MG63 (cell line): Measurements from ENCODE around the gene OXSR1. TPM values are rescaled to one million over a fixed set of nuclear protein-coding genes. Genes with fewer than 3 reads are reported as not detected.

Experiments used
- DNase-seq: peaks from one replicate; pipeline ENCODE4 v3.0.0-alpha.2; 2020
- H3K27me3 ChIP-seq: fragments of 250-450 bp; sonication (Bioruptor Pico); 2 replicates; pipeline ENCODE4 v1.5.1; 2020; ENCODE audit warnings: mild to moderate bottlenecking, moderate library complexity
- H3K36me3 ChIP-seq: fragments of 250-450 bp; sonication (Bioruptor Pico); 2 replicates; pipeline ENCODE4 v1.5.1; 2020; ENCODE audit warnings: mild to moderate bottlenecking, moderate library complexity
- H3K4me3 ChIP-seq: fragments of 250-450 bp; sonication (Bioruptor Pico); 2 replicates; pipeline ENCODE4 v1.5.1; 2020; ENCODE audit warnings: mild to moderate bottlenecking, moderate library complexity
- H3K9me3 ChIP-seq: fragments of 250-450 bp; sonication (Bioruptor Pico); 2 replicates; pipeline ENCODE4 v1.5.1; 2020; ENCODE audit warnings: mild to moderate bottlenecking, moderate library complexity
- total RNA-seq: library from RNA; depleted of rRNA; stranded (reverse); fragments of >200 nt; shearing (Covaris generic); gene quantifications from 2 replicates; pipeline ENCODE4 v1.2.3, GENCODE V29; 2014; ENCODE audit warnings: low replicate concordance

Gene OXSR1
- total RNA-seq, 1 experiment from 2014 or later: 20.3 TPM

DNA sequence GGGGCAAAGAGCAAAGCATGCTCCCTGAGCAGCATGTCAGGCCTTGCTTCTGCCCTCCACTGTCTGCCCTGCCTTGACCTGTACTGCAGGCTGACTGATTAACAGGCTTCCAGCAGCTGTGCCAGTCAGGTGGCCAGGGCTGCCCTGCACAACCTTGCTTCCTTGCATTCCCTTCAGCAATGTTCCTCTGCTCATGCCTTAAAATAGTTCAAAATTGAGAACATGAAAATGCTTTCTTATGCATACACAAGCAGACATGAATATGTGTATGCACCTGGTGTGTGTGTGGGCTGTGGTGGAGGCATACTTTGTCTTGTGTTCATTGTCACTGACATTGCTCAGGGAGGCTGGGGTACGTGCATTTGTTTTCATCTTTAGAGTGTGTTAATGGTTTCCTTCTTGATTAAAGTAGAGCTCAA lies 99.0 kb downstream of the OXSR1 start:
- Histone ChIP-seq H3K9me3 (no peaks in the 10 kb centered on the region), H3K36me3 (no peaks in the 10 kb centered on the region), H3K4me3 (no peak overlapping the region), H3K27me3 (no peaks in the 10 kb centered on the region)
- no peak for DNase-seq

DNA sequence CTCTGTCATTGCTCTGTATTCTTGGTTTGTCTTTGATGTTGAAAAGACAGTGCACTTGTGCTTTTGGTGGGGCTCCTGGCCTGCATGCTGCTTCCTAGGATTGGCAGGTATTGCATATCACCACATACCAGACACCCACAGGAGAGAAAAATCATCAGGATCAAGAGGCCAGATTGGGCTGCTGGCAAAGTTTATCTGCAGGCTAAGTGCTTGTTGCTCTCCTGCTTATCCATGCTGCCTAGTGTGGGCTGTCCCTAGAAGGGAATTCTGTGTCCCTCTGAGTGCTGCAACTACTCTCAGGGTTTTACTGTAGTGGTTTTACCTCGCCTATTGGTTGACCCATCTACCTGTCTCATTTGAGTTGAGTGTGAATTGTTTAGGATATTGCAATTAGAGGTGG lies 99.4 kb downstream of the OXSR1 start:
- Histone ChIP-seq H3K4me3 (no peak overlapping the region), H3K9me3 (no peaks in the 10 kb centered on the region), H3K27me3 (no peaks in the 10 kb centered on the region), H3K36me3 (no peaks in the 10 kb centered on the region)
- DNase-seq: no peak

DNA sequence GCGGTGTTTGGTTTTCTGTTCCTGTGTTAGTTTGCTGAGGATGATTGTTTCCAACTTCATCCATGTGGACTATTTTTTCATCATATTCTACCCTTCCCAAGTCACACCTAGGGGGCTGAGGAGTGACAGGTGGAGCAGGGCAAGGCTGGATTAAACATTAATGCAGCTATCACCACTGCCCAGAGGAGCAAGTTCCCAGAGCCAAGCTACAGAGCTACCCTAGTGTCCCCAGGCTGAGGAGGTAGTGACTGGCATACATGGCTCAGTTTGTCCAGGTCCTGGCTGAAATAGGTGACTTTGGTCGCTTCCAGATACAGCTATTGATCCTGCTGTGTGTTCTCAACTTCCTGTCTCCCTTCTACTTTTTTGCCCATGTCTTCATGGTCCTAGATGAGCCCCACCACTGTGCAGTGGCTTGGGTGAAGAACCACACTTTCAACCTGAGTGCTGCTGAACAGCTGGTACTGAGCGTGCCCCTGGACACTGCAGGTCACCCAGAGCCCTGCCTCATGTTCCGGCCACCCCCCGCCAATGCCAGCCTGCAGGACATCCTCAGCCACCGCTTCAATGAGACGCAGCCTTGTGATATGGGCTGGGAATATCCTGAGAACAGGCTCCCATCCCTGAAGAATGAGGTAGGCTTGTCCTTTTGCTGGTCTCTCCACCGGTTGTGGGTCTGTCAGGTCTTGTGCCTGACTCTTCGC lies 100.4 kb downstream of the OXSR1 start, which contains the start of gene SLC22A13:
Gene SLC22A13 (plus strand): TSS at position 209 of the 704 bp plus-strand sequence. CDS start 49 bp downstream, at position 258.
- Histone ChIP-seq H3K9me3 (no peaks in the 10 kb centered on the region), H3K4me3 (no peak within 1 kb of the TSS), H3K27me3 (no peaks in the 10 kb centered on the region), H3K36me3 (no peaks in the 10 kb centered on the region)
- no peak for DNase-seq

DNA sequence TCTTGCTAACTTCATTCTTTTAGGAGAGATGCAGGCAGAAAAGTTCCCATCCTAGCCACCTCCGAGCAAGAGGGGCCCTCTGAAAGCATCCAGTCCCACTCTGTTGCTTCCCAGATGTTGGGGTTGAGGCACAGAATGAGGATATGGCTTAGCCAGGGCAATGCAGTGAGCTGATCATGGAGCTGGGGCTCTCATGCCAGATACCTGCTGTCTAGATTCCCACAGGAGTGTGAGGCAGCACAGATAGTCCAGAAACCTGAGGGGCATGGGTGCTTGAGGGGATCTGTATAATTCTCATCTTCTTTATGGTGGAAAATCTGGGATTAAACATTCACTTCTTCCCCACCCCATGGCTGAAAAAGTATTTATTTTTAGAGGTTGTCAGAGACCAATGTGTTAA lies 101.5 kb downstream of the OXSR1 start:
- no peaks in the 10 kb centered on the region for H3K27me3 ChIP-seq
- DNase-seq: no peak
- no peaks in the 10 kb centered on the region for H3K9me3 ChIP-seq
- H3K4me3 ChIP-seq: no peak overlapping the region
- H3K36me3 ChIP-seq: no peaks in the 10 kb centered on the region

DNA sequence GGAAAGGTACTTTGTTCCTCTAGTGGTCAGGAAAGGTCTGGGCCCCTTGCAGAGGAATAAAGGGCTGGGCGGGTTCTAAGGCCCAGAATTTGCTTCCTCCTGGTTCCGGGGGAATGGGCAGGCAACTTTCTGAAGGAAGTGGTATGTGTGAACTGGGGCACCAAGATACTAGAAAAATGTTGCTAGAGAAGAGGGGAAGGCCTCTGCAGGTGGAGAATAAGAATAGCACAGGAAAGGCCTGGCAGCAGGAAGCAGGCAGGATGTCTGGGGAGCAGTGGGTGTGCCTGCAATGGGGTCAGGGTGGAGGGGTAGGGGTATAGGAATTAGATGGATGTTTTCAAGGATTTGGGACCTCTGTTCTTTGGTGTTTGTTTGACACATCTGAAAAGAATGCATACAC lies 102.3 kb downstream of the OXSR1 start:
- Histone ChIP-seq H3K27me3 (no peaks in the 10 kb centered on the region), H3K4me3 (no peak overlapping the region), H3K9me3 (no peaks in the 10 kb centered on the region), H3K36me3 (no peaks in the 10 kb centered on the region)
- DNase-seq: no peak

DNA sequence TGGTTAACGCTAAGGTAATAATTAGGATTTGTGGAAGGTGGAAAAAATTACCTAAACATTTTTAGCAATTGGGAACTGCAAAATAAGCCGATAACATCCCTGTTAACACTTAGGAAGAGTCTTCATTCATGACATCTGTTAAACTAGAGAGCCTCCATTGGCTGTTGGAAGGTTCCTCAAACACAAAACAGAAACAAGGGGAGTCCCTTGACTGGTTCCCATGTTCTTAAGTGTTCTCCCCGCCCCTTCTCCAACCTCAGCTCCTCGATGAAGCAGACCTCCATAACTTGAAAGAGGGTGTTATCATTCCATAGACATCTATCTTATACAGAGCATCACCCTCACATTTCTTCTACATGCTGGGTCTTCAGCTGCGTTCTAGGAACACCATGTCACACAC lies 102.8 kb downstream of the OXSR1 start:
- no peaks in the 10 kb centered on the region for H3K27me3 ChIP-seq
- H3K4me3 ChIP-seq: no peak overlapping the region
- no peak for DNase-seq
- H3K36me3 ChIP-seq: no peaks in the 10 kb centered on the region
- H3K9me3 ChIP-seq: no peaks in the 10 kb centered on the region

DNA sequence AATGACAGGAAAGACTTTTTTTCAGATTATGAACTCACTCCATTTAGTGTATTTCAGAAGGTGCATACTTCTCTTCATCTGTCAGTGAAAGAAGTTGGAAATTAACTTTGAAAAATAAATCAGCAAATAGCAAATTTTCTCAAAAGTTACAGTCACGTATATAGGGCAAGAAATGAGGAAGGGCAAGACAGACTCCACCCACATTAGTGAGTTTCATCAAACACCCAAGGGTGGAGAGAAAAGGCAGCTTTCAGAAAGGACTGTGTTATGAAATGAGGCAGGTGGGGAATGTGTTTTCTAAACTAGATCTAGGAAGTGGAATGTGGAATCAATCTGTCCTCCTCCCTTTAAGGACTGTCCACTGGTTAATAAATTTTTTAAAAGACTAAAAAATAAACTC lies 103.2 kb downstream of the OXSR1 start:
- Histone ChIP-seq H3K9me3 (no peaks in the 10 kb centered on the region), H3K36me3 (no peaks in the 10 kb centered on the region), H3K4me3 (no peak overlapping the region), H3K27me3 (no peaks in the 10 kb centered on the region)
- no peak for DNase-seq

DNA sequence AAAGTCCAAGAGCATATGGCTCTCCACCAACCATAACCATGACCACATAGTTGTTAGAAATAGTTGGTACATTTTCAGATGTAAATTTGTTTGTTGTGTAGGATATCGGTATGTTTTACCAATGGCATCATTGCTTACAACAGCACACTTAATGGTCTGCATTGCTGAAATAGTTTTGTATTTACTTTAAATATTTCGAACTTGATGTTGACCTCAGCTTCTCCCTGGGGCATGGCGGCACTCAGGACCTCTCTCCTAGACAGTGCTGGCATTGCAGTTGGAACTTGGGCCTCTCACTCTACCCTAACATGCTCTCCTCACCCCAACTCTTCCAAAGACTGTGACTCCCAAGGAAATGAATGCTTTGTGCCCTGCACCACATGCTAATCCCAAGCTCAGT lies 105.3 kb downstream of the OXSR1 start:
- Histone ChIP-seq H3K36me3 (no peaks in the 10 kb centered on the region), H3K4me3 (no peak overlapping the region), H3K27me3 (no peaks in the 10 kb centered on the region), H3K9me3 (no peaks in the 10 kb centered on the region)
- DNase-seq: no peak

DNA sequence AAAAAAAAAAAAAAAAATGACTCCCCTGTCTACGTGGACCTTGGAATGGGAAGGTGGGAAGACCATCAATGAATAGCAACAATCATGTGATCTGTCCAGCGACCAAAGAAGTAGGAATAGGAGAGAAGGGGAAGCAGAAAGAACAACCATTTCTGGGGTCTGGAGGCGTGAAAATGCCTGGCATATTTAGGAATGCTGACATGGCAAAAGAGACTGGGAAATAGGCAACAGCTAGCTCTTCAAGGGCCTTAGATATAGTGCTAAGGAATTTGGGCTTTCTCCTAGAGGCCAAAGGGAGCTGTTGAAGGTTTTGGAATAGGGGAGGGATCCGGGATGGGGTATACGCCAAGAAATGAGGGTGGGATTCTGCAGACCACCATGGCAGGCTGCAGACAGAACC lies 106.2 kb downstream of the OXSR1 start:
- no peak for DNase-seq
- Histone ChIP-seq H3K9me3 (no peaks in the 10 kb centered on the region), H3K27me3 (no peaks in the 10 kb centered on the region), H3K36me3 (no peaks in the 10 kb centered on the region), H3K4me3 (no peak overlapping the region)

DNA sequence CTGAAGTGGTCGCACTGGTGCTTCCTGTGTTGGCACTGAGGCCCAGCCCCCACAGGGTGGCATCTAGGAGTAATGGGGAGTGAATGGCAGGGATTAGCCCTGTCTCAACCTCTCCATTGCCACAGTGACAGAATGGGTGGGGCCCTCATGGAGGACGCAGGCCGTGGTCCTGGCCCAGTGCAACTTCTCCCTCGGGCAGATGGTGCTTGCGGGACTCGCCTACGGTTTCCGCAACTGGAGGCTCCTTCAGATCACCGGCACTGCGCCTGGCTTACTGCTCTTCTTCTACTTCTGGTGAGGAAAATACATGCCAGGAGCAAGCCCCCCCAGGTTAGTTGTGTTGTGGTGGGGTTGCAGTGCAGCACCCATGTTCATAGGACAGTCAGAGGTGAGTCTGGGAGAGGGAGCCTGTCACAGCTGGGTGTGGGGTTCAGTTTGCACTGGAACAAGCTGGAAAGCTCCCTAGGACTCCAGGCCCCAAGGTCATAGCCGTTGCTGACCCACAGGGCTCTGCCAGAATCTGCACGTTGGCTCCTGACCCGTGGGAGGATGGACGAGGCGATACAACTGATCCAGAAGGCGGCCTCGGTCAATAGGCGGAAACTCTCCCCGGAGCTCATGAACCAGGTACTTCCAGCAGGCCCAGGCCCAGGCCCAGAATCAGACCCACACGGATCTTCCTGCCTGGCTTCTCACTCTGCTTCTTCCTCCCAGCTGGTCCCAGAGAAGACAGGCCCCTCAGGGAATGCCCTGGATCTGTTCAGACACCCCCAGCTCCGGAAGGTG lies 109.7 kb downstream of the OXSR1 start:
- no peaks in the 10 kb centered on the region for H3K36me3 ChIP-seq
- DNase-seq: no peak

DNA sequence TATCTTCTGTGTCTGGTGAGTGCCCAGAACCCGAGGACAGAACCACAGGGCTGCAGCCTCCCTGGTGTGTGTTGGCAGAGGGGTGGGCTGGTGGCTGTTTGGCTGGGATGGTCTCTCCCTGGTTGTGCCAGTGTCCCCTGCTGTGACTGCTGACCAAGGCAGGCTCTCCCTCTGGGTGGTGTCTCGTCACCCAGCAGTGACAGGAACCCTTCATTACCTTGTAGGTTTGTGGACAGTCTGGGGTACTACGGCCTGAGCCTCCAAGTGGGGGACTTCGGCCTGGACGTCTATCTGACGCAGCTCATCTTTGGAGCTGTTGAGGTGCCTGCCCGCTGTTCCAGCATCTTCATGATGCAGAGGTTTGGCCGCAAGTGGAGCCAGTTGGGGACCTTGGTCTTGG lies 110.3 kb downstream of the OXSR1 start:
- no peak for DNase-seq
- no peaks in the 10 kb centered on the region for H3K9me3 ChIP-seq
- no peaks in the 10 kb centered on the region for H3K27me3 ChIP-seq
- H3K4me3 ChIP-seq: no peak overlapping the region
- no peaks in the 10 kb centered on the region for H3K36me3 ChIP-seq

More for the DNA sequence above, 109.7 kb downstream of the OXSR1 start:
- Histone ChIP-seq H3K9me3 (no peaks in the 10 kb centered on the region), H3K27me3 (no peaks in the 10 kb centered on the region), H3K4me3 (no peak overlapping the region)

DNA sequence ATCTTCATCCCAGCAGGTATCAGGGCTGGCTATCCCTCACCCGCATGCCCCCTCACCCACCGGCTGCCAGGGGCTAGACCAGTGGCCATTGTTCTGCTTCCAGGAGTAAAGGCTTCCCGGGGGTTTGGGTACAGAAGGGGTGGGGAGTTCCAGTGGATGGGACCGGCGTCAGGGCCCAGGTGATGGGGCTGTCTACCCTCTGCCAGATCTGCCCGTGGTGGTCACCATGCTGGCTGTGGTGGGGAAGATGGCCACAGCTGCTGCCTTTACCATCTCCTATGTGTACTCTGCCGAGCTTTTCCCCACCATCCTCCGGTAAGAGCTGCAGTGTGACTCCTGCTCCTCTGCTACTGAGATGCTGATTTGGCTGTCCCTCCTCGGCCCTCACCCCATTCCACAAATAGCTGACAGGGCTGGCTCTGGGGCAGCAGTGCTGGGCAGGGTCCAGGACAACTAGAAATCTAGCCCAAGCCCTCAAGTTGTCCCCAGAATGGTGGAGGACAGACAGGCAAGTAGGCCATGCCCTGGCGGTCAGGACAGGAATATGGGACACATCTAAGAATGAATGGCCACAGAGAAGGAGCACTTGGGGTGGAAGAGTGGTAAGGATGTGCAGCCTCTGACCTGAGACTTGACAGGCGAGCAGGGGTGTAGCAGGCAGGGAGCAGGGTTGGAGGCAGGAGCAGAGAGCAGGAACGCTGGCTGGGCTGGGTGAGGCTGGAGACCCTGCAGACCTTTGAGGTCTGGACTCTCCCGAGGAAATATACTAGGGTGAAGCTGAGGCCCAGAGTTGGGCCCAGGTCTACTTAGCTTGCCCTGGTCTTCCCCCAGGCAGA lies 111.0 kb downstream of the OXSR1 start:
- no peak for DNase-seq
- H3K9me3 ChIP-seq: no peaks in the 10 kb centered on the region

DNA sequence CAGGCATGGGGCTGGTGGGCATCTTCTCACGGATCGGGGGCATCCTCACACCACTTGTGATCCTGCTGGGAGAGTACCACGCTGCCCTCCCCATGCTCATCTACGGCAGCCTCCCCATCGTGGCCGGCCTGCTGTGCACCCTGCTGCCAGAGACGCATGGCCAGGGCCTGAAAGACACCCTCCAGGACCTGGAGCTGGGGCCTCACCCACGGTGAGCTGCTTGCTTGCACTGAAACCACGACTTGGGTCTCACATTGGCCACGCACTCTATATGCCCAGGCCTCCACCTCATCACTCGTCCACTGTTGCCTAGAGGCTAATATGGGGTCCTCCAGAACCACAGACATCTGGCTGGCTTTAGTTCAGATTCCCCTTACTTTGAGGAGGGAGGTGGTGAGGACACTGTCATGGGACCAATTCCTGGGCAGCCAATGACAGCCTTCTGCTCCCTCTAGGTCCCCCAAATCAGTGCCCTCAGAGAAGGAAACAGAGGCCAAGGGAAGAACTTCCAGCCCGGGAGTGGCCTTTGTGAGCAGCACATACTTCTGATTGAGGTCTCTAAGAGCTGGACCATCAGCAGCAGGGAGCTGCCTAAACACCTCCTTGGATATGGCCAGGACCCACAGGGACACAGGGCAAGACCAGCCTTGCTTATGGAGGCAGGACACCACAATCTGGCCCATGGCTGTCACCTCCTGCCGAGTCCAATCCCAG lies 111.7 kb downstream of the OXSR1 start:
- no peaks in the 10 kb centered on the region for H3K36me3 ChIP-seq
- H3K9me3 ChIP-seq: no peaks in the 10 kb centered on the region
- no peak for DNase-seq
- H3K27me3 ChIP-seq: no peaks in the 10 kb centered on the region
- no peak overlapping the region for H3K4me3 ChIP-seq

More for the DNA sequence above, 111.0 kb downstream of the OXSR1 start:
- Histone ChIP-seq H3K27me3 (no peaks in the 10 kb centered on the region), H3K36me3 (no peaks in the 10 kb centered on the region), H3K4me3 (no peak overlapping the region)

DNA sequence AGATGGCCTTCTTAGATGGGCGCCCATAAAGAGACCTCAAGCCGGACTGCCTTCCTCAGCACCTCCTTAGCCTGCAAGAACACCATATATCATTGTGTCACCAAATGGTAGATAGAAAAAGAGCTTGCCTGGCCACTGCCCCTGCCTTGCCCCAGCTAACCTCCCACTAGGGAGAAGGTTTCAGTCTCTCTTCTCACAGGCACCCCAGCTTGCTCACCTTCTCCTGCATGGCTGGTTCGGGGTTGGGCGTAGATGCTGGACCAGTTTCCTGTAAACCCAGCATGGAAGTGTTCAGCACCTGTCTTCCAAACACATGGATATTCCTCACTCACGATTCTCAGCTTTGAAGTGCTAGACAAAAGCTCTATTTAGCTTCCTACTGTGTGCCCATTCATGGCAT lies 113.5 kb downstream of the OXSR1 start:
- H3K36me3 ChIP-seq: no peaks in the 10 kb centered on the region
- H3K27me3 ChIP-seq: no peaks in the 10 kb centered on the region
- no peak overlapping the region for H3K4me3 ChIP-seq
- no peaks in the 10 kb centered on the region for H3K9me3 ChIP-seq
- no peak for DNase-seq

DNA sequence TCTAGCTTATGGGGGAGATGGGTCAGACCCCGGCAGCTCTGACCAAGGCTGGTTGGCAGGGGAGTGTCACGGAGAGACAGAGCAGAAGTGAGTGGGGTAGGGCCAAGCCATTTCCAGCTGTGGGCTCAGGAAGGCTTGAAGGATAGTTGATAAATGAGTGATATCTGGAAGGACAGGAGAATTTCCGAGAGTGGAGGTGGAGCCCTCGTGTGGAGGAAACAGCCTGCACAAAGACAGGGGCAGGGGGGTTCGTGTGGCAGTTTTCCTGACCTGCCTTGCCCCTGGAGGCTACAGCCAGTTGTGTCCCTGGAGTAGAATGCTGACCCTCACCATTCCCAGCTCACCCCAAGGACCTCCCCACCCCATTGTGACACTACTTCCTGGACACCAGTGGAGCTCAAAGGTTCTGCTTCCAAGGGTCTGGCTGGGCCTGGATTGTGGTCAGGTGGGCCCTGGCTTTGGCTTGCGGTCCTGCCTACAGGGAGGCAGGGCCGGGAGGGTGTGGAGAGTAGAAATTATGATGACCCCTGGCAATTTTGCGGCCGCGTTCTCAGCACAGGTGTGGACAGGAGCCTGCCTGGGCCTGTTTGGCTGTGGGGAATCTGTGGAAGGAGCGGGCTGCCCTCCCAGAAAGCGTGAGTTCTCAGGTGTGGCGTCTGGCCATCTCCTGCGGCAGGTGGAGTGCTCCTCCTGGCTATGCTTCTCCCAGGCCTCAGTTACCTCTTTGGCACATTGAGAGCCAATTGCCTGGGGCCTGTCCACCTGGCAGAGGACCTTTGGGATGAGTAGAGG lies 116.8 kb downstream of the OXSR1 start, which contains the start of gene SLC22A14:
Gene SLC22A14 (plus strand): TSS at position 400 of the 792 bp plus-strand sequence. CDS start 23,733 bp downstream, outside the sequence.
- no peaks in the 10 kb centered on the region for H3K9me3 ChIP-seq
- H3K27me3 ChIP-seq: no peaks in the 10 kb centered on the region
- no peaks in the 10 kb centered on the region for H3K36me3 ChIP-seq
- no peak for DNase-seq
- no peak within 1 kb of the TSS for H3K4me3 ChIP-seq
